Karpas-422 (cell line): ENCODE measurements around the gene SLC28A2. TPM values are rescaled to one million over a fixed set of nuclear protein-coding genes. Genes with fewer than 3 reads are reported as not detected.

ENCODE experiments used
- DNase-seq: peaks from one replicate; pipeline ENCODE4 v3.0.0-alpha.2; 2015
- H2AFZ ChIP-seq: fragments of 200-600 bp; sonication (generic); 2 replicates; pipeline ENCODE4 v1.6.1; 2014; ENCODE audit warnings: antibody characterized with exemption, low read length, mixed read lengths
- H3K27ac ChIP-seq: fragments of 200-600 bp; sonication (generic); 2 replicates; pipeline ENCODE4 v1.5.1; 2014; ENCODE audit warnings: mild to moderate bottlenecking, low read length, moderate library complexity
- H3K27me3 ChIP-seq: fragments of 200-600 bp; sonication (generic); 2 replicates; pipeline ENCODE4 v1.6.1; 2014; ENCODE audit warnings: low read length, mixed read lengths
- H3K36me3 ChIP-seq: fragments of 200-600 bp; sonication (generic); 2 replicates; pipeline ENCODE4 v1.6.1; 2014; ENCODE audit warnings: low read length, mixed read lengths; ENCODE audit not compliant: insufficient read depth
- H3K4me1 ChIP-seq: fragments of 200-600 bp; sonication (generic); 2 replicates; pipeline ENCODE4 v1.6.1; 2014; ENCODE audit warnings: mild to moderate bottlenecking, low read length, mixed read lengths
- H3K4me2 ChIP-seq: fragments of 200-600 bp; sonication (generic); 2 replicates; pipeline ENCODE4 v1.6.1; 2014; ENCODE audit warnings: low read length, low read depth, mild to moderate bottlenecking; ENCODE audit not compliant: poor library complexity, severe bottlenecking
- H3K4me3 ChIP-seq: fragments of 200-600 bp; sonication (generic); 2 replicates; pipeline ENCODE4 v1.5.1; 2014; ENCODE audit warnings: mild to moderate bottlenecking, antibody characterized with exemption, low read length, mixed read lengths
- H3K79me2 ChIP-seq: fragments of 200-600 bp; sonication (generic); 2 replicates; pipeline ENCODE4 v1.6.1; 2014; ENCODE audit warnings: mild to moderate bottlenecking, low read length, mixed read lengths
- H3K9ac ChIP-seq: fragments of 200-600 bp; sonication (generic); 2 replicates; pipeline ENCODE4 v1.6.0; 2014; ENCODE audit warnings: low read length
- H3K9me2 ChIP-seq: fragments of 200-600 bp; sonication (generic), shearing (Covaris generic); replicated peaks from 2 replicates; pipeline ENCODE4 v1.6.0; 2014; ENCODE audit warnings: mild to moderate bottlenecking, low read length, moderate library complexity; ENCODE audit not compliant: insufficient read depth
- H3K9me3 ChIP-seq: fragments of 300-700, 200-600 bp; sonication (generic); 2 replicates; pipeline ENCODE4 v1.6.1; 2014; ENCODE audit warnings: low read length, mixed read lengths
- H4K20me1 ChIP-seq: fragments of 200-600 bp; sonication (generic); 2 replicates; pipeline ENCODE4 v1.6.1; 2014; ENCODE audit warnings: mild to moderate bottlenecking, antibody characterized with exemption, low read length, low read depth; ENCODE audit not compliant: insufficient read depth
- total RNA-seq: library from RNA; depleted of rRNA; stranded (reverse); fragments of >200 nt; shearing (Covaris generic); gene quantifications from 2 replicates; pipeline ENCODE4 v1.2.3, GENCODE V29; 2014; ENCODE audit warnings: low replicate concordance; rRNA removed

The SLC28A2 gene
- total RNA-seq, result not detected in 2 replicates

- Histone ChIP-seq H3K4me1 (no peaks in the 10 kb centered on the region), H3K4me2 (no peak within 1 kb of the TSS), H3K79me2 (no peaks in the 10 kb centered on the region), H3K27me3 (no peaks in the 10 kb centered on the region), H3K4me3 (no peak within 1 kb of the TSS), H2AFZ (no peak within 1 kb of the TSS), H4K20me1 (no peaks in the 10 kb centered on the region), H3K9me3 (no peaks in the 10 kb centered on the region), H3K9me2 (no peaks in the 10 kb centered on the region), H3K9ac (no peak within 1 kb of the TSS), H3K27ac (no peak within 1 kb of the TSS), H3K36me3 (no peaks in the 10 kb centered on the region)
- no peak for DNase-seq
Observed at GRCh38 chr15:45251888-45252287, at the start of gene SLC28A2. Gene SLC28A2, plus strand, starts transcription at chr15:45252234. Its CDS starts 982 bp downstream, at chr15:45253216.

DNA sequence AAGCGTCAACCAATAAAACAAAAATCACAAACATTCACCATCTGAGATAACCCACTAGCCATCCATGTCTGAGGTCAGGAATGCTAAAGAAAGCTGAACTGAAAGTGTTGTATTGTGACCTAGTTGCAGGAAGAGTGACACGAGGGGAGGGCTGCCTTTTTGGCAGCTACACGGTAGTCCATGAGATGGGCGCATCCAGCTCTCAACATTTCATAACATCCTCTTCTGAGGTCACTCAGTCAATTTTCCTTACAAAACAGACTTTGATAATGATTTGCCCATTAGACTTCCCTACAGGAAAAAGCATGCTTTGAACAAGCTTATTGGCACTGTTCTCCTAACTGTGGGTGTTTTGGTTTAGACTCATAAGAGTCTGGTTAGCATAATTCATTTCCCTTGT is 48.9 kb upstream of the SLC28A2 start:
- Histone ChIP-seq H3K4me1 (peaks cover 30% of the 10 kb centered on the region), H3K9me2 (no peaks in the 10 kb centered on the region), H3K9ac (no peak overlapping the region), H2AFZ (no peak overlapping the region), H3K36me3 (no peaks in the 10 kb centered on the region), H3K9me3 (no peaks in the 10 kb centered on the region), H3K27me3 (no peaks in the 10 kb centered on the region), H3K4me2 (no peak overlapping the region), H3K27ac (no peak overlapping the region), H4K20me1 (no peaks in the 10 kb centered on the region), H3K4me3 (no peak overlapping the region), H3K79me2 (no peaks in the 10 kb centered on the region)
- no peak for DNase-seq

- peaks cover 17% of the 10 kb centered on the region for H3K4me1 ChIP-seq
- H3K9me2 ChIP-seq, result no peaks in the 10 kb centered on the region
- H3K27me3 ChIP-seq, result no peaks in the 10 kb centered on the region
- H2AFZ ChIP-seq, result peak overlapping the region; percentile 12; the same call in 1 of the 2 replicates
- H3K9ac ChIP-seq, result no peak overlapping the region
- H3K4me3 ChIP-seq, result no peak overlapping the region
- no peak overlapping the region for H3K27ac ChIP-seq
- H4K20me1 ChIP-seq, result no peaks in the 10 kb centered on the region
- no peaks in the 10 kb centered on the region for H3K79me2 ChIP-seq
- peak; percentile 89 for DNase-seq
- H3K9me3 ChIP-seq, result no peaks in the 10 kb centered on the region
- H3K4me2 ChIP-seq, result no peak overlapping the region
- no peaks in the 10 kb centered on the region for H3K36me3 ChIP-seq
Observed at GRCh38 chr15:45205192-45205591, 46.8 kb upstream of the SLC28A2 start.

DNA sequence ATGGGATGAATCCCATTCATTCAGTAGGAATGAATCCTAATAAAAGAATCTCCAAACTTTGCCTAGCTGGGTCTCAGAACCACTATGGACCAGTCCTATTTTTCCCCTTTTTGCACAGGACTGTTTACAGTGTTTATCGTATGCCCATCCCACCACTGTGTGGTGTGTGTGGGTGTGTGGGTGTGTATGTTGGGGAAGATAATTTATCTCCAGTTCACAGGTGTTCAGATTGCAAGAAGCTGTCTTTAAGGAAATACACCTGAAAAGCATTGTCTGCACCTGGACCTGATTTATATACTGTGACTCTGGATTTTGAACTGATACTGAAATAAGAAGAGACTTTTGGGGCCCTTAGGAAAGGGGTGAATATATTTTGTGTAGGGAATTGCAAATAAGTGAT is 39.5 kb upstream of the SLC28A2 start:
- H4K20me1 ChIP-seq, result no peaks in the 10 kb centered on the region
- H3K9ac ChIP-seq, result no peak overlapping the region
- no peak for DNase-seq
- no peaks in the 10 kb centered on the region for H3K9me3 ChIP-seq
- no peak overlapping the region for H3K4me2 ChIP-seq
- no peaks in the 10 kb centered on the region for H3K9me2 ChIP-seq
- H3K27me3 ChIP-seq, result no peaks in the 10 kb centered on the region; the same call in 1 of the 2 replicates
- no peak overlapping the region for H3K27ac ChIP-seq
- H3K36me3 ChIP-seq, result no peaks in the 10 kb centered on the region
- no peaks in the 10 kb centered on the region for H3K4me1 ChIP-seq
- H3K4me3 ChIP-seq, result no peak overlapping the region
- H2AFZ ChIP-seq, result no peak overlapping the region
- no peaks in the 10 kb centered on the region for H3K79me2 ChIP-seq

DNA sequence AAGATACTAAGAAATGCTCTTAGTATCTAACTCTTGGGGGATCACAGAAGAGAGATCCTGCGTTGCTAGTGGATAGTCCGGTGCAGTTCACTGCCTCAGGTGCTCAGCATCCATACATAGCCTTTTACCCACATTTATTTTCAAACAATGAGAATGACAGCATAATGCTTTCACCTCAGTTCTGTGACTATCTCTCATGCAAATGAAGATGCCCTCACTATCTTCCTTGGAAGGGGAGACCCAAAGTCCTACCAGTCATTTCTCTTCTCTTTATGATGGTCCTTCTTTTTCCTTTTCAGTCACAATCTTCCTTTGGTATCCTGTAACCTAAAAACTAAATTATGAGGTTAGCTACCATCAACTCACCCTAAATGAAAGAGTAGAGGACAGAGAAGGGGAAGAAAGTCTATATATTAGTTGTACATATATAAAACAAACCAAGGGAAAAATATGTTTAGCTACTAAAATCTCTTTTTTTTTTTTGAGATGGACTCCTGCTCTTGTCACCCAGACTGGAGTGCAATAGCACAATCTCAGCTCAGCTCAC is 30.9 kb upstream of the SLC28A2 start:
- no peaks in the 10 kb centered on the region for H3K36me3 ChIP-seq
- H3K9ac ChIP-seq, result no peak overlapping the region
- H3K4me3 ChIP-seq, result no peak overlapping the region
- no peaks in the 10 kb centered on the region for H3K79me2 ChIP-seq
- H3K27me3 ChIP-seq, result no peaks in the 10 kb centered on the region
- no peak overlapping the region for H2AFZ ChIP-seq
- H4K20me1 ChIP-seq, result no peaks in the 10 kb centered on the region
- DNase-seq, result no peak
- no peaks in the 10 kb centered on the region for H3K9me2 ChIP-seq
- H3K4me2 ChIP-seq, result no peak overlapping the region
- no peaks in the 10 kb centered on the region for H3K9me3 ChIP-seq
- H3K4me1 ChIP-seq, result no peaks in the 10 kb centered on the region
- no peak overlapping the region for H3K27ac ChIP-seq

- Histone ChIP-seq H3K4me1 (no peaks in the 10 kb centered on the region), H3K9me2 (no peaks in the 10 kb centered on the region), H3K4me3 (no peak overlapping the region), H3K27ac (no peak overlapping the region), H3K9me3 (no peaks in the 10 kb centered on the region), H3K4me2 (no peak overlapping the region), H4K20me1 (no peaks in the 10 kb centered on the region), H3K27me3 (no peaks in the 10 kb centered on the region), H3K9ac (no peak overlapping the region), H2AFZ (no peak overlapping the region), H3K79me2 (no peaks in the 10 kb centered on the region), H3K36me3 (no peaks in the 10 kb centered on the region)
- DNase-seq, result no peak
Observed at GRCh38 chr15:45221967-45222366, 30.1 kb upstream of the SLC28A2 start.

DNA sequence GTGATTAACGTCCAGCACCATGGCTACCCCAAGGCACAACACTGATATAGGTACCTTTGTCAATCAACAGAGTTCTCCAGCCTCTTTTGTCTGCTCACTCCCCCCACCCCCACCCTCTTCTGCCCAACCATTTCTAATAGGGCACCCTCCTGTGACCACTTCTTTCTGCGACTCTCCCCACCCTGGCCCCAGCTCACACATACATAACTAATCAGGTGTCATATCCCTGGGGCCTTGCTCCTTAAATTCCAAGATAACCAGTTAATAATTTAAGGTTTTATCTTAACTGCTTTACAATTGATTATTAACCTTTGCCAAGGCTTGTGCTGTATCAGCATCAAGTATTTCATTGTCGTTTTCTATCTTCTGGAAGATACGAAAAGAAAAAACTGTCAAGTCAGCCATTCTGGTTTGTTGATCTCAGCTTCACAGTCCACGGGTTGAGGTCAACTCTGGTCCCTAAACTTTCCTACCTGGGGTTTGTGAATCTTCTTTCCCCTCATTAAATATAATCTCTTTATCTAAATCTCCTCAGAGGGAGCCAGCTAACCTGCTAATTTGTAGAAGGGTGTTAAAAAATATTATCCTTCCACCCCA is 27.3 kb upstream of the SLC28A2 start:
- Histone ChIP-seq H4K20me1 (no peaks in the 10 kb centered on the region), H3K27ac (no peak overlapping the region), H3K9me3 (no peaks in the 10 kb centered on the region), H3K4me2 (no peak overlapping the region), H2AFZ (no peak overlapping the region), H3K79me2 (no peaks in the 10 kb centered on the region), H3K36me3 (no peaks in the 10 kb centered on the region), H3K9me2 (no peaks in the 10 kb centered on the region), H3K4me3 (no peak overlapping the region), H3K27me3 (no peaks in the 10 kb centered on the region), H3K9ac (no peak overlapping the region), H3K4me1 (no peaks in the 10 kb centered on the region)
- DNase-seq, result no peak

DNA sequence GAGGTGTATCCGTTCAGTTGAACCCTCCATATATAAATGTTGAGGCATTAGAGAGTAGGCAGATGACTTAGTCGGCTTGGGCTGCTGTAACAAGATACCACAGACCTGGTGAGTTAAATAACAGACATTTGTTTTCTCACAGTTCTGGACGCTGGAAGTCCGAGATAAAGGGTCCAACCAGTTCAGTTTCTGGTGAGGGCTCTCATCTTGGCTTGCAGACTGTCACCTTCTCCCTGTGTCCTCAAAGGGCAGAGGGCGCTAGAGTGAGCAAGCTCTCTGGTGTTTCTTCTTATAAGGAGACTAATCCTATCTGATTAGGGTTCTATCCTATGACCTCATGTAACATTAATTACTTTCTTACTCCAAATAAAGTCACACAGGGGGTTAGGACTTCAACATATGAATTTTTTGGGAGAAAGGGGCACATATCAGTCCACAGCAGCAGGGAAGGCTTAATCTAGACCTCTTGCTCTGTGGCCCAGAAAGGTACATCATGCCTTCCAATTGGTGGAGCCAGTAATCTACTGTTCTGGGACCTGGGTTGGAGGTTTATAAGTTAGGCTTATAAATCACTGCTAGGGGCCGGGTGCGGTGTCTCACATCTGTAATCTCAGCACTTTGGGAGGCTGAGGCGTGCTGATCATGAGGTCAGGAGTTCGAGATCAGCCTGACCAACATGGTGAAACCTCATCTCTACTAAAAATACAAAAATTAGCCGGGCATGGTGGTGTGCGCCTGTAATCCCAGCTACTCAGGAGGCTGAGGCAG is 26.3 kb upstream of the SLC28A2 start:
- Histone ChIP-seq H3K4me2 (no peak overlapping the region), H3K9me2 (no peaks in the 10 kb centered on the region), H3K36me3 (no peaks in the 10 kb centered on the region), H3K79me2 (no peaks in the 10 kb centered on the region), H3K27ac (no peak overlapping the region), H3K4me3 (no peak overlapping the region), H3K4me1 (no peaks in the 10 kb centered on the region), H3K9me3 (no peaks in the 10 kb centered on the region), H4K20me1 (no peaks in the 10 kb centered on the region), H3K9ac (no peak overlapping the region), H3K27me3 (no peaks in the 10 kb centered on the region), H2AFZ (no peak overlapping the region)
- peak; percentile 62 for DNase-seq
